GM19395 (cell line): ENCODE measurements around the gene GOLIM4.
"Not testable (repeated sequence)": the region's sequence is repeated elsewhere in the genome, so short reads cannot be mapped to it uniquely, and the experiment has no call there.

ENCODE experiments used
- ATAC-seq: cut with Tn5 transposase; IDR thresholded peaks from one replicate; pipeline ENCODE4 v1.9.1; 2021; ENCODE audit warnings: mild to moderate bottlenecking, moderate library complexity; ENCODE audit not compliant: unreplicated experiment

Gene GOLIM4, protein sequence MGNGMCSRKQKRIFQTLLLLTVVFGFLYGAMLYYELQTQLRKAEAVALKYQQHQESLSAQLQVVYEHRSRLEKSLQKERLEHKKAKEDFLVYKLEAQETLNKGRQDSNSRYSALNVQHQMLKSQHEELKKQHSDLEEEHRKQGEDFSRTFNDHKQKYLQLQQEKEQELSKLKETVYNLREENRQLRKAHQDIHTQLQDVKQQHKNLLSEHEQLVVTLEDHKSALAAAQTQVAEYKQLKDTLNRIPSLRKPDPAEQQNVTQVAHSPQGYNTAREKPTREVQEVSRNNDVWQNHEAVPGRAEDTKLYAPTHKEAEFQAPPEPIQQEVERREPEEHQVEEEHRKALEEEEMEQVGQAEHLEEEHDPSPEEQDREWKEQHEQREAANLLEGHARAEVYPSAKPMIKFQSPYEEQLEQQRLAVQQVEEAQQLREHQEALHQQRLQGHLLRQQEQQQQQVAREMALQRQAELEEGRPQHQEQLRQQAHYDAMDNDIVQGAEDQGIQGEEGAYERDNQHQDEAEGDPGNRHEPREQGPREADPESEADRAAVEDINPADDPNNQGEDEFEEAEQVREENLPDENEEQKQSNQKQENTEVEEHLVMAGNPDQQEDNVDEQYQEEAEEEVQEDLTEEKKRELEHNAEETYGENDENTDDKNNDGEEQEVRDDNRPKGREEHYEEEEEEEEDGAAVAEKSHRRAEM

DNA sequence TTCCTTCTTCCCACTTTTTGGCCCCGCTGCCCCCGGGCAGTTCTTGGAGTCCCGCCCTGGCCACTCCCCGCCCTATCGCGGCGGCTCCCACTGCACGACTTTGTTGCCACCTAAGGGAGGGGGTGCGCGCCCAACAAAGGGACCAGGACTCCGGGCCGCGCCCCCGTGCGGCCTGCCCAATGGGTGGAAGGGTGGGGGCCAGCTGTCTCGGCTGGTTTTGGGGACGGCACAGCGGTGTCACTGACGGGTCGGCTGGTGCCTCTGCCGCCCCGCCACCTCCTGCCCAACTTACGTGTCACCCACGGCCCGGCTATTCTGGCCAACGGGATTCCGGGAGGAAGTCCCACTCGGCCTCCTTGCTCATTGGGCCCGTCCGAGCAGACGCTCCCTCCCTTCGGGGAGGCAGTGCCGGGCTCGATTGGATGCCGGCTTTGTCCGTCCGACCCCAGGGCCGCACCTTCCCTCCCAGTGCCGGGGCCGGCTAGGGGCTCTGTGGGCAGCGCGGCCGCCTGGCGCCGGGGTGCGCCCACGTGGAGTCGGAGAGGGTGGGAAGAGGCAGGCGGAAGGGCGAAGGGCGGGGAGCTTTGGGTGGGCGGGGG, at the start of gene GOLIM4:
GOLIM4 (minus strand) TSS at position 314 of the 599 bp plus-strand sequence. CDS start 639 bp downstream, outside the sequence.
- peak; percentile 80 for ATAC-seq

DNA sequence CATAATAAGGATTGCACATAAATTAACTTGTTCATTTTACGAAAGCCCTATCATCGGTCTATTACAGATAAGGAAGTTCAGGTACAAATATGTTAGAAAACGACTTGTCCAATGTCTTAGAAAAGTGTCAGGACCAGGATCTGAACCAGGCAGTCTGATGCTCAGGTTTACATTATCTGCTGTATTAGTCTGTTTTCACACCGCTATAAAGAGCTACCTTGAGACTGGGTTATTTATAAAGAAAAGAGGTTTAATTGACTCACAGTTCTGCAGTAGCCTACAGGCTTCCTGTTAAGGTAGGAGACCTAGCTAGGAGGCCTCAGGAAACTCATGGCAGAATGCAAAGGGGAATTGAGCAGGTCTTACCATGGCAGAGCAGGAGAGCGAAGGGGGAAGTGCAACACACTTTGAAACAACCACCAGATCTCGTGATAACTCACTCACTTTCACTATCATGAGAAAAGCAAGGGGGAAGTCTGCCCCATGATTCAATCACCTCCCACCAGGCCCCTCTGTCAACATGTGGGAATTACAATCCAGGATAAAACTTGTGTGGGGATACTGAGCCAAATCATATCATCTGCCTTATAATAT, 45.8 kb upstream of the GOLIM4 start:
- ATAC-seq: peak; percentile 67

DNA sequence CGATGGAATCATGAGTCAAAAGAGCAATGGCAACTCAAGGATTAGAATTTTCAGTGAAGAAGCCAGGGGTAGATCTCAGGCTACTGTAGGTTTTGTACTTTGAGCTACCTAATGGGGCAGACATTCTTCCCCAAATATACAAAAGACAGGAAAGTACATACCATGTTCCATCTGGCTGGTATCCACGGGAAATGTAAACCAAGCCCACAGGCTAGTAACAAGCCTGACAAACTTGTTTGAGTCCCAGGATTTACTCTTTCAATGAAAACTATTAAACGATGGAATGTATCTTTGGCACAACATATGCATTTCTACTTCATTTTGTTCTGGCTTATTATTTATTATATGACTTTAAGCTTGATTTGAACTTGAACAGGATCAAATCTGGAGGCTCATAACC, 44.2 kb upstream of the GOLIM4 start:
- ATAC-seq: no peak

DNA sequence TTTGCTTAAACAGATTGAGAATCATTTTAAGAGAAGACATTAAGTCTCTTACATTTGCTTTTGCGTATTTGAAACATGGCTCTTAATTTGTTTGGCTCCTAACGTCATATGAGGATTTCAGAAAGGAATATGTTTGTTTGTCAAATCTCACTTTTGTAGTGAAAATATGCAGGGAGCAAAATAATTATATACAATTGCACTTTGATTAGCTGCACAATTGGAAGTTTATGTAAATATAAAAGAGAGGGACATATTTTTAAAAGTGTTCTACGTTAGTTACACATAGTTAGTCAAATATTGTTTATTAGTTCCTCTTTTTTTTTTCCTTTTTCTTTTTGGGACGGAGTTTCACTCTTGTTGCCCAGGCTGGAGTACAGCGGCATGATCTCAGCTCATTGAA, 42.7 kb upstream of the GOLIM4 start:
- ATAC-seq: no peak

DNA sequence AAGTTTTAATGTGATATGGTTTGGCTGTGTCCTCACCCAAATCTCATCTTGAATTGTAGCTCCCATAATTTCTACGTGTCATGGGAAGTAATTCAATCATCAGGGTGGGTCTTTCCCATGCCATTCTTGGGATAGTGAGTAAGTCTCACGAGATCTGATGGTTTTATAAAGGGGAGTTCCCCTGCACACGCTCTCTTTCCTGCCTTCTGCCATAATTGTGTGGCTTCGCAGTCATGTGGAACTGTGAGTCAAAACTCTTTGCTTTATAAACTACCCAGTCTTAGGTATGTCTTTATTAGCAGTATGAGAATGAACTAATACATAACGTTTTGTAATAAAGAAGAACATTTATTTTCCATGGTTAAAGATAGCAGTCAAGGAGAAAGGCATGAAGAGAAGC, 39.2 kb upstream of the GOLIM4 start:
- ATAC-seq: peak; percentile 66

DNA sequence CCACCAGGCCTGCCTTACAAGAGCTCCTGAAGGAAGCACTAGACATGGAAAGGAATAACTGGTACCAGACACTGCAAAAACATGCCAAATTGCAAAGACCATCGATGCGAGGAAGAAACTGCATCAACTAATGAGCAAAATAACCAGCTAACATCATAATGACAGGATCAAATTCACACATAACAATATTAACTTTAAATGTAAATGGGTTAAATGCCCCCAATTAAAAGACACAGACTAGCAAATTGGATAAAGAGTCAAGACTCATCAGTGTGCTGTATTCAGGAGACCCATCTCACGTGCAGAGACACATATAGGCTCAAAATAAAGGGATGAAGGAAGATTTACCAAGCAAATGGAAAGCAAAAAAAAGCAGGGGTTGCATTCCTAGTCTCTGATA, 34.5 kb upstream of the GOLIM4 start:
- not testable (repeated sequence) for ATAC-seq

DNA sequence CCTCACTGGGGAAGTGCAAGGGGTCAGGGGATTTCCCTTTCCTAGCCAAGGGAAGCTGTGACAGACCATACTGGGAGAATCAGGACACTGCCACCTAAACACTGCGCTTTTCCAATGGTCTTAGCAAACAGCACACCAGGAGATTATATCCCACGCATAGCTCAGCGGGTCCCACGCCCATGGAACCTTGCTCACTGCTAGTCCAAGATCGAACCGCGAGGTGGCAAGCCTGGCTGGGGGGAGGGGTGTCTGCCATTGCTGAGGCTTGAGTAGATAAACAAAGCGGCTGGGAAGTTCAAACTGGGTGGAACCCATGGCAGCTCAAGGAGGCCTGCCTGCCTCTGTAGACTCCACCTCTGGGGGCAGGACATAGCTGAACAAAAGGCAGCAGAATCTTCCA, 32.7 kb upstream of the GOLIM4 start:
- ATAC-seq: not testable (repeated sequence)

DNA sequence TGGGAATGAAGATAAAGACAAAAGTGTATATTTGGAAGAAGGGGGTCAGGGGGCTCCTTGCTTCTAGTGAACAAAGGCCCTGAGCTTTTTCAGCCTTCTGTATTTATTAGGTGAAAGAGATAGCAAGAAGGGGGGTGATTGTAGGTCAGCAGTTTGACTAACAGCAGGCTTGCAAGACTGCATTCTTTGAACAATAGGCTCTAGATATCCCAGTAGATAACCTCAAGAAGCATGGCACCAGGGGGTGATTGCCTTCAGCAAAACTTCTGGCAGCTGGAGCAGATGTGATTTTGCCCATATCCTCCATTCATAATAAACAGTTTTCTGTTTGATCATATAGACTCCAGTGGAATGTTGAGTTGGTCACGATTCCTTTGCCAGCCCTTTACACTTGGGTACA, 31.7 kb upstream of the GOLIM4 start:
- ATAC-seq: no peak

DNA sequence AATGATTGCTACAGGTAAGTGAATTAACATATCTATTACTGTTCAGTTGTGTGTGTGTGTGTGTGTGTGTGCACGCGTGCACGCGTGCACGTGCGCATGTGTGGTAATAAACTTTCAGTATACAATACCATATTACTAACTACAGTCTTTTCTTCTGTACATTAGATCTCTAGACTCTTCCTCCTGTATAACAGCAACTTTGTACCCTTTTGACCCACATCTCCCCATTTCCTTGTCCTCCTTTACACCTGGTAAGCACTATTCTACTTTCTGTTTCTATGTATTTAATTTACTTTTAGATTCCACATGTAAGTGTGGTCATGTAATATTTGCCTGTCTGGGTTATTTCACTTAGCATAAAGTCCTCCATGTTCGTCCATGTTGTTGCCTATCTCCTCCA, 29.1 kb upstream of the GOLIM4 start:
- no peak for ATAC-seq

DNA sequence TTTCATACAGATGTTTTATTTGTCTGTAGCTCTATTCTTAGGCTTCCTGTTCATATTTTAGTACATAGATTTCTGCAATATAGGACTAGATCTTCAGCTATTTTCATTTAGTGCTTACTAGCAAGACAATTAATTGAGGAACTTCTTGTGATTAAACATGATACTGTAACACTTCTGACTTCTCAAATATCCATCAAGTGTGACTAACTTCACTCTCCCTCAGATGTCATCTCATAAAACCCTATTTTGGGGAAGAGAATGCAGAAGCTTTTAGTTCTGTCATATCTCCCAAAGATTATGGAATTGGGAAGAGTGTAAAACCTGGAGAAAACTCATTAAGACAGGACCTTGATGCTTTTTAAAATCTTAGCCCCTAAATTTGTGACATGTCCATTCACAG, 28.6 kb upstream of the GOLIM4 start:
- no peak for ATAC-seq

DNA sequence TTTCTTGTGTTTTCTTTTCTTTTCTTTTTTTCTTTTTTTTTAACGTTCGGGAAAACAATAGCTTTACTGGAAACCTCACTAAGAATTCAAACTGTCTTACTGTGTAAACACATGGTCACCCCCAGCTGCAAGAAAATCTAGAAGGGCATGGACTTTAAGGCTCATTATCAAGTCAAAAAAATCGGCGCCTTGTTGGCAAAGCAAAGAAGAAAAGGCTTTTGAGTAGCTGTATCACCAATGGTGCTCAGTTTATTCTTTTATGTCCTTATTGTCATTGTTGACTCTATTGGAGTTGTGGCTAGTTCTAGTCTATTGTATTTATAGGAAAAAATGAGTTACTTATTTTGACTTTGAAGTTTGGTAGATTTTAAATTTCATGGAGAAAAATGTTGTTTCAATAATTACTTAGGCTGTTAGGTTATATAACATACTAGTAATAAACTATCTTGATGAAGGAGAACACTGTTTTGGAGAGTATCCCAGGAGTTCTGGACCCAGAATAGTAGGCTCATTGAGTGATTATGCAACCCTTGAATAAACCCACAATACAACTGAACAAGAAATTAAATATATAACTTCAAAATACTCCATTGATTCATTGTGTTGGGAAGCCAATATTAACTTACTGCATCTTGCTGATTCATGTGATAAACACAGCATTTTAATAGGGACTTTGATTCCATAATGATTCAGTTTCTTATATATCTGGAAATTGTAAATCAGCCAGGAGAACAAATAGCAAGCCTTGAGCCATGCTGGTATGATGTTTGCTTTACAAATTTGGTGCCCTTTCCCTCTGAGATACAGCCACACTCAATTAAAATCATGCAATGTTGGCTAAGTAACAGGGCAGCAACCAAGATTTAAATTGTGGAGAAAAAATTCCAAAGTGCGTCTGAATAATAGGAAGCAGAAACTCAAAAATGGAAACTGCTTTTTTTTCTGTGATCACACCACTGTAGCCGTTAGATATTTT, 27.8 kb upstream of the GOLIM4 start:
- ATAC-seq: no peak

DNA sequence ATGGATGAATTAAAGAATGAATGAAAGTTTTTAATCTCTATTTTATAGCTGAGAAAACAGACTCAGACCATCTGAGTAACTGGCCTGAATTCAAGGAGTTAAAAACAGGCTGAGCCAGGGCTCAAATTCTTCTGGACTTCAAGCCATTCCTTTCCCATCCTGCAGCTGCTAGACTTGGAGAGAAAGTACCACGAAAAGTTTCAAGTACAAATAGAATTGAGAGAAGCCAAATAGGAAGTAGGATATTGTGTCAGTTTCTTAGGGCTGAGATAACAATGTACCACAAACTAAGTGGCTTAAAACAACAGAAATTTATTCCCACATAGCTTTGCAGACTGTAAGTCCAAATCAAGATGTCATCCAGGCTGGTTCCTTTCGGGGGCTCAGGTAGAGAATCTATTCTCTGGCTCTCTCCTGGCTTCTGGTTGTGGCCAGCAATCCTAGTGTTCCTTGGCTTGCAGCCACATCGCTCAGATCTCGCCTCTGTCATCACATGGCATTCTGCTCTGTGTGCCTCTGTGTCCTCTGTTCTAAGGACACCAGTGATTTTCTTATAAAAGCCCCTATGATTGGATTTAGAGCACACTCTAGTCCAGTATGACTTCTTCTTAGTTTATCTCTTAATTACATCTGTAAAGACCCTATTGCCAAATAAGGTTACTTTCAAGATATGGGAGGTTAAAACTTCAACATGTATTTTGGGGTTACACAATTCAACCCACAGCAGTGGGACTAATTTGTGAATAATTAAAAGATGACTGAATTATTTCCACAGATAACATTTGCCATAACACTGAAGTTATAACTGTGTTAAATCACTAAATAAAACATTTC, 25.7 kb upstream of the GOLIM4 start:
- no peak for ATAC-seq

DNA sequence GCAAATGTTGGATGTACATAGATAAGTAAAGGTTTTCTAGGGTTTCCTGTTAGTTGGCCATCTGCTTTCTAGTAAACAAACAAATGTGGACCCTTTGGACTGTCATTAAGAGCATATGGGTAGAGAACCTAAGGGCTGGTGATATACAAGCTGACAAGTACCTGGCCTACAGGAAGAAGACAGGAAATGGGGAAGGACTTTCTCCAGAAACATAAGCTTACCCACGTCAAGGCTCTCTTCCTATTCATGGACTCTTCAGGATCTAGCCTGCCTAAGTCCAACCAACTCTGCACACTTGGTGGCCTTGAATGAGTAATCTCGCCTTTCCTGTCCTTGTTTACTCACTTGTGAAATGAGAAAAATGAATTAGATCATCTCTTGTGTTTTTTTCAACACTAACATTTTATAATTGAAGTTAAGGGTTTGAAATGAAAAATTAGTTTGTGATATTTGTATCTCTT, 22.2 kb upstream of the GOLIM4 start:
- no peak for ATAC-seq

DNA sequence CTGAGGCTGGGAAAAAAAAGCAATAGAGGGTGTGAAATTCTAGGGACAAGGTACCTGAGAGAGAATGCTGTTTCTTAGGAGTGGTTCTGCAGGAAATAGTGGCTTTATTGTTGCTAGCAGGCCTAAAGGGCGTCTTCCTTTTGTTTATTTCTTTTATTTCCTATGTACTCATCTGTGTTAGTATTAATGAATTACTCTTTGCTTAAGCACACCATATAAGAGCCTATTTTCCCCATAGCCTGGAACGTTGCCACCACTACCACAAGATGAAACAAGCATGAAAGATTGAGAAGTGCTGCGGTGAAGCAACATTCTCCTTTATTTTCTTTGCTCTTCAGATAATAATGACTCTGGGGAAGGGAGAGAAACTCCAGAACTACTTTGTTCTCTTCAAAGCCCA, 21.3 kb upstream of the GOLIM4 start:
- ATAC-seq: no peak

DNA sequence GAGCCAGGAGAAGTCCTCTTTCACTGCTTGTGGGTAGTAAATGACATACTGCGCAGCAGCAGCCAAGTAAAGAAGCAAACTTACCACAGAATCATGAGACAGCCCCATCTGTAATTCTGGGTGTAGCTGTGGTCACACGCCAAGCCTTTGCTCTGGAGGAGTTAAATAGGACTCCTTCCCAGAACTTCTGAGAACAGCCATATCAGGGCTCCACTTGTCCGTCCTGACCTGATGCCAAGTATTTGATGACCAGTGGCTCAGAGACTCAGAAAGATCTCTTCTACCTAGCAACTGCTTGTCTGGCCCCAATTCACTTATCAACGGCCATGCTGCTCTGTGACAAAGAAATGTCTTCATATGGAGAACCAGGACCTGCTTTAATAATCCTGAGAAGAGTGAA, 20.6 kb upstream of the GOLIM4 start:
- ATAC-seq: no peak

DNA sequence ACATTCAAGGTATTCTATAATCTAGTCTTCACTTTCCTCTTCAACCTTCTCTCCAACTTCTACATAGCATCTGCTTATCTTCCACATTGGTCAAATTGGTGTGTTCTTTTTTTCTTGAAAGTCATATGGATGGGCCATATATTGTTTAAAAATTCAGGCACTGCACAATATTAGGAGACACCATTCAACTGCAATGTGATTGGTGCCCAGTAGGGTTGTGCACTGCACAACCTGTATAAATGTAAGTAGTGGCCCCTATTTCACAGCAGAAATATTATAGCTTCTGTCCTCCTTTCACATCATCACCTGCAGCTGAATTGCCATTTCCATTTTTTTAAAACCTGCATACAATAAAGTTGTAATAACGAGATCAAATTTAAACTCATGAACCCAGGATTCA, 18.1 kb upstream of the GOLIM4 start:
- no peak for ATAC-seq

DNA sequence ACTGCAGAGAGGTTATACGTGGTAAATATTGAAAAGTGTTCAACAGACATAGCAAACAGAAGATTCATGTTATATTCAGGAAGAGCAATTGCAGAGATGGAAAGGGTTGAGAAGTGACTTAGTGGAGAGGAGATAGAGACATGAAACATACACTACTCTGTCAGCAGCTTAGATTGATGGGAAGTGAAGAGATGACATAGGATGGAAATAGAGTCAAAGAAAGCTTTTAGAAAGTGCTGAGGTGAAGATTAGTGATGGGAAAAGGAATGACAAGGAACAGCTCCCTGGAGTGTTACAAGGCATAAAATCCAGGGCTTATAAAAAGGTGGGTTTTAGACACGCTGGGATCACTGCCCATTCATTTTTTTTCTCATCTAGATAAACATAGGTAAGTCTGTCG, 17.2 kb upstream of the GOLIM4 start:
- ATAC-seq: no peak

DNA sequence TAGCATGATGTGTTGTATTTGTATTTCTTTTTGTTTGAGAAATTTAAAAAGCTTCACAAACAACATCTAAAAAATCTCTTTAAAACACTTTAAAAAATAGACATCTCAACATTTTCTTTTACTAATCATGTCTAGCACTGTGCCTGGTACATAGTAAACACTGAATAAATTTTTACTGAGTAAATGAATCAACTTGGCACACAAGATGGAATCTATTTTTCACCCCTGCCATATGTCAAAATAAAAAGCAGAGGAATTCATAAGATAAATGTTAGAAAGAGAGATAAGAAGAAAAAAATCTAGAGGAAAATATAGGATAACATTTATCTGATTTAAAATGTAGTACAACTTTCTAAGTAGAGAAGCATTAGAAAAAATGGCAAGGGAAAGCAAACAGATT, 8.6 kb upstream of the GOLIM4 start:
- ATAC-seq: no peak

DNA sequence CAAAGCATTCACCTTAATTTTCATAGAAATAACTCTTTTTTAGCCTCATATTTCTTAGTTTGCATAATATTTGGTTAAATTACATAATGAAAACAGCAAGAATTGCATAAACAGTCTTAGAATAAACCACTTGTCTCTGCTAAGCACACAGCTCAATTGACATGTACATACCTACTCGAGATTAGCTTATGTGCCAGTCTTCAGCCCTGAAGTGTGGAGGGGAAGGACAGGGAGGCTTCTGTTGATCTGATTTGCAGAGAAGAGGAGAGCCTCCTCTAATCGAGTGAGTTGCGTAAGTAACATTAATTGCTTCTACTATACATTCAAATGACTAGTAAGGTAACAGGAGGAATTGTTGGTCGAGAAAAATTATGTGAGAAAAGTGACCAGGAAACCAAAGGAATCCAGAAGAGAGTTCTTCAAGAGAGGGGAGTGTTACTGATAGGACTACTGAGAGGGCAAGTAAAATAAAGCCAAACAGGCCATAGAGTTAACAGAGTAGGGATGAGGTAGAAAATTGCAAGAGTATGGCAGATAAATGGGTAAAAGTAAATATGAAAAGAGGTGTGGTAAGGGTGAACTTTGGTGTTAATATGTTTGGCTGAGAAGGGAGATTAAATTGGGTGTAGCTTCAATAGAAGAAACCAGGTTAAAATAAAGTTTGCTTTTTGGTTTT, 7.1 kb upstream of the GOLIM4 start:
- ATAC-seq: no peak
